Chondrocyte (in vitro differentiated cells): Measurements from ENCODE around the gene SPHK2. TPM values are rescaled to one million over a fixed set of nuclear protein-coding genes. Genes with fewer than 3 reads are reported as not detected.

Experiments
- DNase-seq: peaks from one replicate; pipeline ENCODE4 v3.0.0; 2021; ENCODE audit warnings: mixed read lengths, low spot score
- H3K27ac Mint-ChIP-seq: one replicate; pipeline ENCODE4 v1.8.0; 2021; ENCODE audit warnings: mild to moderate bottlenecking, moderate library complexity, mixed read lengths; ENCODE audit not compliant: unreplicated experiment
- H3K27me3 Mint-ChIP-seq: 2 replicates; pipeline ENCODE4 v1.8.0; 2021; ENCODE audit warnings: low read depth, mixed read lengths
- H3K36me3 Mint-ChIP-seq: 2 replicates; pipeline ENCODE4 v1.8.0; 2021; ENCODE audit warnings: low read depth, mixed read lengths
- H3K4me1 Mint-ChIP-seq: 2 replicates; pipeline ENCODE4 v1.8.0; 2021; ENCODE audit warnings: low read depth, mild to moderate bottlenecking, mixed read lengths
- H3K4me3 Mint-ChIP-seq: one replicate; pipeline ENCODE4 v1.8.0; 2021; ENCODE audit warnings: mild to moderate bottlenecking, moderate library complexity, mixed read lengths; ENCODE audit not compliant: unreplicated experiment
- H3K9me3 Mint-ChIP-seq: 2 replicates; pipeline ENCODE4 v1.8.0; 2021; ENCODE audit warnings: low read depth, mixed read lengths
- total RNA-seq: library from RNA; stranded (reverse); gene quantifications from 3 replicates; pipeline ENCODE4 v1.2.1, GENCODE V29; 2021
- TF ChIP-seq, protein P1 (sequence below): fragments of 200-600 bp; sonication (generic); IDR thresholded peaks from 2 replicates; pipeline ENCODE4 v1.5.0; 2021; ENCODE audit warnings: antibody characterized with exemption, mild to moderate bottlenecking, moderate library complexity

SPHK2 gene
- total RNA-seq, 1 donor from 2014 or later, result 18.6 TPM

- Mint-ChIP-seq H3K36me3 (no peaks in the 10 kb centered on the region), H3K9me3 (no peaks in the 10 kb centered on the region), H3K4me1 (no peaks in the 10 kb centered on the region), H3K27ac (no peak overlapping the region), H3K4me3 (no peak overlapping the region), H3K27me3 (peaks cover 4% of the 10 kb centered on the region)
- no peak for DNase-seq
- TF ChIP-seq, protein P1, sequence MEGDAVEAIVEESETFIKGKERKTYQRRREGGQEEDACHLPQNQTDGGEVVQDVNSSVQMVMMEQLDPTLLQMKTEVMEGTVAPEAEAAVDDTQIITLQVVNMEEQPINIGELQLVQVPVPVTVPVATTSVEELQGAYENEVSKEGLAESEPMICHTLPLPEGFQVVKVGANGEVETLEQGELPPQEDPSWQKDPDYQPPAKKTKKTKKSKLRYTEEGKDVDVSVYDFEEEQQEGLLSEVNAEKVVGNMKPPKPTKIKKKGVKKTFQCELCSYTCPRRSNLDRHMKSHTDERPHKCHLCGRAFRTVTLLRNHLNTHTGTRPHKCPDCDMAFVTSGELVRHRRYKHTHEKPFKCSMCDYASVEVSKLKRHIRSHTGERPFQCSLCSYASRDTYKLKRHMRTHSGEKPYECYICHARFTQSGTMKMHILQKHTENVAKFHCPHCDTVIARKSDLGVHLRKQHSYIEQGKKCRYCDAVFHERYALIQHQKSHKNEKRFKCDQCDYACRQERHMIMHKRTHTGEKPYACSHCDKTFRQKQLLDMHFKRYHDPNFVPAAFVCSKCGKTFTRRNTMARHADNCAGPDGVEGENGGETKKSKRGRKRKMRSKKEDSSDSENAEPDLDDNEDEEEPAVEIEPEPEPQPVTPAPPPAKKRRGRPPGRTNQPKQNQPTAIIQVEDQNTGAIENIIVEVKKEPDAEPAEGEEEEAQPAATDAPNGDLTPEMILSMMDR, result no peak
These were observed 18.5 kb upstream of the SPHK2 start for GRCh38 chr19:48600679-48601417.

DNA sequence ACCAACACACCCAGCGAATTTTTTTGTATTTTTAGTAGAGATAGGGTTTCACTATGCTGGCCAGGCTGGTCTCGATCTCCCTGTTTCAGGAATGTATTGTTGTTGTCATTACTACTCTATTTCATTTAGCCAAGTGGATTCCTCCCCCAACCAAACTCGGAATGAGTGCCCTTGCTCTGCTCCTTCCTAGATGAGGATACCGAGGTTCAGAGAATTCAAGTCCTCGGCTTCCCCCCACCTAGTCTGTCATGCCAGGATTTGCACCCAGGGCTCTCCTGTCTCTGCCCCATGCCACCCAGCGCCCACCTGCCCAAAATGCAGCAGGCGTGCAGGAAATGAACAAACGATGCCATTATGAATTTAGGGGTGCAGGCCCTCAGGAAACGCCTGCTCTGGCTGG is 16.3 kb upstream of the SPHK2 start:
- Mint-ChIP-seq H3K27ac (no peak overlapping the region), H3K4me3 (no peak overlapping the region), H3K27me3 (peaks cover 4% of the 10 kb centered on the region), H3K4me1 (no peaks in the 10 kb centered on the region), H3K36me3 (no peaks in the 10 kb centered on the region), H3K9me3 (no peaks in the 10 kb centered on the region)
- DNase-seq, result no peak
- TF ChIP-seq, protein P1, result no peak

DNA sequence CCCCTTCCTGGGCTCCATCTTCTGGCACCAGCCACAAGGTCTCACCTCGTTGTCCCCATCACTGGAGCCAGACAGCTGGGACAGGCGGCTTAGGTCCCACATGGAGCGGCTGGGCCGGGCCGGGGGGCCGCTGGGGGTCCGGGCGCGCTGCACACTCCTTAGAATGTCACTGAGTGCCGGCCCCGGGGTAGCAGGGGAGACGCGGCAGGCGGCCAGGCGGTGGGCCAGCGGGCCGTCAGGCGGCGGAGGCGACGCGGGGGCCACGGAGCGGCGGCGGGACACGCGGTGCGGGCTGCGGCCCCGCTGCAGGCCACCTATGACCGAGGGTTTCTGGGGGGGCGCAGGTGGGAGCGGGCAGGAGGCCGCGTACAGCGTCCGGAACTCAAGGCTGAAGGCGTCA is 15.9 kb upstream of the SPHK2 start:
- peaks cover 3% of the 10 kb centered on the region for H3K27me3 Mint-ChIP-seq
- H3K27ac Mint-ChIP-seq, result no peak overlapping the region
- no peak for DNase-seq
- H3K36me3 Mint-ChIP-seq, result no peaks in the 10 kb centered on the region
- TF ChIP-seq, protein P1, result no peak
- H3K9me3 Mint-ChIP-seq, result no peaks in the 10 kb centered on the region
- H3K4me1 Mint-ChIP-seq, result no peaks in the 10 kb centered on the region
- no peak overlapping the region for H3K4me3 Mint-ChIP-seq

DNA sequence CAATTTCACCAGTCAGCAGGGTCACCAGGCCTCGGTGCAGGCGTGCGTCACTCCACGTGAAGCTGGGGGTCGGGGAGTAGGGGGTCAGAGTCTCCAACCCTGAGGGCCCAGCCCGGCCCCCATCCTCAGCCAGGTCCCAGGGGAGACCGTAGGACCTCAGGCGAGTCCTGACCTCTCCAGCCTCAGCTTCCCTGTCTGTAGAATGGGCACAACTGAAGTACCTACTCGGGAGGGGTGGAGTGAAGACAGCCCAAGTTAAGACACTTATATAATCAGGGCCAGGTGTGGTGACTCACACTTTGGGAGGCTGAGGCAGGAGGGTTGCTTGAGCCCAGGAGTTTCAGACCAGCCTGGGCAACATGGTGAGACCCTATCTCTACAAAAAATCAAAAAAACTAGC is 15.5 kb upstream of the SPHK2 start:
- no peak overlapping the region for H3K4me3 Mint-ChIP-seq
- TF ChIP-seq, protein P1, result no peak
- no peak for DNase-seq
- no peaks in the 10 kb centered on the region for H3K4me1 Mint-ChIP-seq
- H3K36me3 Mint-ChIP-seq, result no peaks in the 10 kb centered on the region
- no peaks in the 10 kb centered on the region for H3K27me3 Mint-ChIP-seq
- no peak overlapping the region for H3K27ac Mint-ChIP-seq
- H3K9me3 Mint-ChIP-seq, result no peaks in the 10 kb centered on the region

- TF ChIP-seq, protein P1, result no peak
- Mint-ChIP-seq H3K9me3 (no peaks in the 10 kb centered on the region), H3K27me3 (no peaks in the 10 kb centered on the region), H3K36me3 (no peaks in the 10 kb centered on the region), H3K4me1 (no peaks in the 10 kb centered on the region), H3K27ac (no peak within 1 kb of the TSS), H3K4me3 (no peak within 1 kb of the TSS)
- DNase-seq, result no peak
These were observed 12.6 kb upstream of the SPHK2 start, which contains the start of gene SPACA4 for GRCh38 chr19:48606463-48607358. Gene SPACA4 (plus strand): TSS chr19:48606742. CDS start chr19:48606979, 237 bp downstream.
